D721Med (cell line): ENCODE data around the gene ENO2.

Experiments used
- DNase-seq: peaks from one replicate; pipeline ENCODE4 v3.0.0; 2011; ENCODE audit warnings: low spot score; ENCODE audit not compliant: insufficient read length
- FAIRE-seq: peaks from 2 replicates; lab custom pipeline; 2011; peaks lifted over from hg19 to GRCh38; lab: Jason Lieb, UNC
- TF ChIP-seq, protein P1 (sequence below): IDR thresholded peaks from 2 replicates; pipeline ENCODE4 v1.5.1; 2012; ENCODE audit warnings: mild to moderate bottlenecking, control low read depth; ENCODE audit not compliant: insufficient read depth; ENCODE audit errors: missing control alignments

The ENO2 gene

GRCh38 chr12:6963791-6964413 lies 49.5 kb downstream of the ENO2 start:
- FAIRE-seq, result no peak
- TF ChIP-seq, protein P1, sequence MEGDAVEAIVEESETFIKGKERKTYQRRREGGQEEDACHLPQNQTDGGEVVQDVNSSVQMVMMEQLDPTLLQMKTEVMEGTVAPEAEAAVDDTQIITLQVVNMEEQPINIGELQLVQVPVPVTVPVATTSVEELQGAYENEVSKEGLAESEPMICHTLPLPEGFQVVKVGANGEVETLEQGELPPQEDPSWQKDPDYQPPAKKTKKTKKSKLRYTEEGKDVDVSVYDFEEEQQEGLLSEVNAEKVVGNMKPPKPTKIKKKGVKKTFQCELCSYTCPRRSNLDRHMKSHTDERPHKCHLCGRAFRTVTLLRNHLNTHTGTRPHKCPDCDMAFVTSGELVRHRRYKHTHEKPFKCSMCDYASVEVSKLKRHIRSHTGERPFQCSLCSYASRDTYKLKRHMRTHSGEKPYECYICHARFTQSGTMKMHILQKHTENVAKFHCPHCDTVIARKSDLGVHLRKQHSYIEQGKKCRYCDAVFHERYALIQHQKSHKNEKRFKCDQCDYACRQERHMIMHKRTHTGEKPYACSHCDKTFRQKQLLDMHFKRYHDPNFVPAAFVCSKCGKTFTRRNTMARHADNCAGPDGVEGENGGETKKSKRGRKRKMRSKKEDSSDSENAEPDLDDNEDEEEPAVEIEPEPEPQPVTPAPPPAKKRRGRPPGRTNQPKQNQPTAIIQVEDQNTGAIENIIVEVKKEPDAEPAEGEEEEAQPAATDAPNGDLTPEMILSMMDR, result no peak
- DNase-seq, result no peak

GRCh38 chr12:6964605-6965025 lies 50.2 kb downstream of the ENO2 start:
- TF ChIP-seq, protein P1, result no peak
- no peak for FAIRE-seq
- no peak for DNase-seq

- DNase-seq, result peak; percentile 92
- TF ChIP-seq, protein P1, result peak; percentile 96
- FAIRE-seq, result no peak
Measured at GRCh38 chr12:6965026-6965661, 50.8 kb downstream of the ENO2 start.

- FAIRE-seq, result no peak
- no peak for DNase-seq
- TF ChIP-seq, protein P1, result no peak
Measured at GRCh38 chr12:6965714-6966113, 51.3 kb downstream of the ENO2 start.

- FAIRE-seq (no peak), DNase-seq (no peak)
- TF ChIP-seq, protein P1, result no peak
Measured at GRCh38 chr12:6966351-6966750, 52.0 kb downstream of the ENO2 start.

DNA sequence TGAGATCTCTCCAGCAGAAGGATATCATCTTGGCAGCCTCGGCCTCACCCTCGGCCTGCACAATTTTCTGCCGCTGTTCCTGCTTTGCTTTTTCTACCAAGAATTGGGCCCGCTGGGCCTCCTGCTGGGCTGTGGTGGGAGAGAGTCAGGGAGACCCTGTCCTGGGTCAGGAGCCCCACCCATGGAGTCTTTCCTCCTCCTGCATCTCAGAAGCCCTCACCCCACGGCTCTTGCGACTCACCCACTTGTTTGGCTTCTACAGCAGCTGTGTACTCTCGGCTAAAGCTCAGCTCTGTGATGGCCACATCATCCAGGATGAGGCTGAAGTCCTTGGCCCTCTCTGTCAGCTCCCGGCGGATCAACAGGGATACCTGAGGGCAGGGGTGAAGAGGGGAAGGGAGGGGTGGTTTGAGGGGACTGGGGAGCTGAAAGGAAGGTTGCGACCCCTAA lies 53.3 kb downstream of the ENO2 start:
- TF ChIP-seq, protein P1, result no peak
- FAIRE-seq (no peak), DNase-seq (no peak)

DNA sequence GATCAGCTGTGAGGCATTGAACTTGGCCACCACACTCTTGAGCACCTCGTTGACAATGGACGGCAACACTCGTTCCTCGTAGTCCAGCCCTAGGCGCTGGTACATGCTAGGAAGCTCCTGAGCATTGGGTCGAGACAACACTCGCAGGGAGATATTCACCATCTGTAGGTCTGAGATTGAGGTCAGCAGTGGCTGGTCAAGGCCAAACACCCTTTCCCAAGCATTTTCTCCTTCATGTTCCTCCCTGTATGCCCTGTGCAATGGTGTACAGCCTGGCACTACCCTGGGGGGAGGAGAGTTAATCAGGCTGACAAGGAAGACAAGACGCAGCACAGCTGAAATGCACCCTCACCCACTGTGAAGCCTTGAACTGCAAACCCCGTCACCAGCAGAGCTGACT lies 54.0 kb downstream of the ENO2 start:
- DNase-seq (no peak), FAIRE-seq (no peak)
- TF ChIP-seq, protein P1, result no peak
